KBM-7 (cell line): ENCODE data around the gene TMEM81.

Experiments used
- DNase-seq: peaks from one replicate; pipeline ENCODE4 v3.0.0-alpha.2; 2015
- in situ Hi-C: fragments of 300-500 bp; cut with MboI; formaldehyde crosslinking; loops from 2 replicates; pipeline ENCODE4 v1.14.3; 2020; ENCODE audit warnings: low sequenced_read_pairs, low pct_unique_long_range_greater_than_20kb, mixed read lengths

Gene TMEM81

GRCh38 chr1:205084360-205084759 lies at the start of gene TMEM81:
TMEM81 (minus strand) TSS chr1:205084460; CDS start chr1:205084320, 140 bp downstream.
- no peak for DNase-seq
- in situ Hi-C loops = no loop called here

DNA sequence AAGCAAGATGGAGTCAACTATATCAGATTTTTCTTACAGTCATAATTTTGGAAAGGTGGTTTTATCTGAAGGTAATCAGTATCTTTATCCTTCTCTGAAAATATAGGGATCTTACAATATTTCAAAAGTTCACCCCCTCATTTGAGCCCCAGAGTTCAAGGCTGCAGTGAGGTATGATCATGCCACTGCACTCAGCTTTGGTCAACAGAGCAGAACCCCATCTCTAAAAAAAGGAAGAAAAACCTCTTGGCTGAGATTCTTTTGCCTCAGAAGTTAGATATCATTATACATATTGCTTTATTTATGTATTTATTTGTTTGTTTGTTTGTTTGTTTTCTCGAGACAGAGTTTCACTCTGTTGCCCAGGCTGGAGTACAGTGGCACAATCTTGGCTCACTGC lies 49.0 kb upstream of the TMEM81 start:
- DNase-seq = no peak
- in situ Hi-C loops = no loop called here

- in situ Hi-C loops = loop anchor here (10.0 kb wide), 1 partner anchor 65 kb away; no protein-coding TSS in a partner anchor
- DNase-seq = no peak
These were observed 45.3 kb upstream of the TMEM81 start for GRCh38 chr1:205129447-205130029.

GRCh38 chr1:205128050-205128449 lies 43.8 kb upstream of the TMEM81 start:
- in situ Hi-C loops = loop anchor here (10.0 kb wide), 1 partner anchor 63 kb away; no protein-coding TSS in a partner anchor

GRCh38 chr1:205127646-205128045 lies 43.4 kb upstream of the TMEM81 start:
- in situ Hi-C loops = loop anchor here (10.0 kb wide), 1 partner anchor 63 kb away; no protein-coding TSS in a partner anchor
- DNase-seq = peak; percentile 29

More at GRCh38 chr1:205128050-205128449, 43.8 kb upstream of the TMEM81 start:
- DNase-seq = no peak

- DNase-seq = peak; percentile 42
- in situ Hi-C loops = loop anchor here (10.0 kb wide), 1 partner anchor 60 kb away; no protein-coding TSS in a partner anchor
These were observed 40.5 kb upstream of the TMEM81 start for GRCh38 chr1:205124726-205125125.

DNA sequence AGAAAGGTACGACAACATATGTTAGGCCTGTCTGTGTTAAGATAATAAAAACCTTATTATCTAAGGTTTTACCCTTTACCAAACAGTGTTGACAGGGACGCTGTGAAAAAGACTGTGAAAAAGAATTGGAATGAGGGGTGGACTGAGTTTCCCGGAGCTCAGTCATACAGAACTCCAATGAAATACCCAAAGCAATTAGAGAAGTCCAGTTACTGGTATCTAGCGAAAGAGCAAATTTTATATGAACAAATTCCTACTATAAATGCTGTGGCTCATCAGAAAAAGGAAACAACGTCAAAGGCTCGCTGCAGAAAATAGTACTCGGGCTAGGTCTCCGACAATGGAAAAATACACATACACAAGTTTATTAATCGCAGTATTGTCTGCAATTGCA lies 38.2 kb upstream of the TMEM81 start:
- no peak for DNase-seq
- in situ Hi-C loops = loop anchor here (10.0 kb wide), 1 partner anchor 58 kb away; no protein-coding TSS in a partner anchor

GRCh38 chr1:205121660-205122488 lies 37.6 kb upstream of the TMEM81 start, which contains the start of gene RBBP5:
RBBP5 (minus strand) TSS chr1:205121978; CDS start chr1:205121873, 105 bp downstream.
- in situ Hi-C loops = loop anchor here (10.0 kb wide), 1 partner anchor 57 kb away; no protein-coding TSS in a partner anchor
- DNase-seq = peak; percentile 97

DNA sequence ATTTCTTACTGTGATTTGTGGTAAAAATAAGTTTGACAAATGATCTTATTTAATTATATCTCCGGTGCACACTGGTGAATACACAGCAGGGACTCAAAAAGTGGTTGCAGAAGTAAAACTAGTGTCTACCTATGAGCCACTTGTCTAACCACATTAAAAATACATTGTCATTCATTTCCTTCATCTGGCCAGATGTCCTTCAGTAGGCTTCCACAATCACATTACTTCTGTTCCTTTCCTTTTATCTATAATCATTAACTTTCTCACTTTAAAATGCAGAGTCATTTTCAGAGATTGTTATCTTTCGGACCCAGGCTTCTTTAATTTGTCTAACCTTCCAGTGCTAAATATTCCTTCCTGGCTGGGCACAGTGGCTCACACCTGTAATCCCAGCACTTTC lies 34.5 kb upstream of the TMEM81 start:
- in situ Hi-C loops = no loop called here
- DNase-seq = no peak

- DNase-seq = no peak
- in situ Hi-C loops = no loop called here
These were observed 27.1 kb upstream of the TMEM81 start for GRCh38 chr1:205111354-205111753.

GRCh38 chr1:205109711-205110110 lies 25.5 kb upstream of the TMEM81 start:
- in situ Hi-C loops = no loop called here

GRCh38 chr1:205109269-205109668 lies 25.0 kb upstream of the TMEM81 start:
- no peak for DNase-seq
- in situ Hi-C loops = no loop called here

More at GRCh38 chr1:205109711-205110110, 25.5 kb upstream of the TMEM81 start:
- no peak for DNase-seq

- no peak for DNase-seq
- in situ Hi-C loops = no loop called here
These were observed 24.2 kb upstream of the TMEM81 start for GRCh38 chr1:205108464-205108863.

DNA sequence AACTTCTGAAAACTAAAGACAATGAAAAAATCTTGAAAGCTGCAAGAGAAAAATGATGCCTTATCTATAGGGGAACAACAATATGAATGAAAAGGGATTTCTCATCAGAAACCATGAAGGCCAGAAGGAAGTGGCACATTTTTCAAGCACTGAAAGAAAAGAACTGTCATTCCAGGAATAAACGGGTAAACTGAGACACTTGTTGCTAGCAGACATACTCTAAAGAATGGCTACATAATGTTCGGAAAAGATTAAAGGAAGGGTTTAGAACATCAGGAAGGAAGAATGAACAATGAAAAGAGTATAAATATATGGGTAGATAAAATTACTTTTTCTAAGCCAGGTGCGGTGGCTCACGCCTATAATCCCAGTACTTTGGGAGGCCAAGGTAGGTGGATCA lies 23.1 kb upstream of the TMEM81 start:
- in situ Hi-C loops = no loop called here
- DNase-seq = no peak

GRCh38 chr1:205102404-205102803 lies 18.1 kb upstream of the TMEM81 start:
- no peak for DNase-seq
- in situ Hi-C loops = no loop called here

- in situ Hi-C loops = no loop called here
- no peak for DNase-seq
These were observed 14.0 kb upstream of the TMEM81 start for GRCh38 chr1:205098242-205098641.

GRCh38 chr1:205095422-205095821 lies 11.2 kb upstream of the TMEM81 start:
- in situ Hi-C loops = no loop called here
- DNase-seq = no peak

- in situ Hi-C loops = no loop called here
- no peak for DNase-seq
These were observed 6.9 kb upstream of the TMEM81 start for GRCh38 chr1:205091043-205091740.

DNA sequence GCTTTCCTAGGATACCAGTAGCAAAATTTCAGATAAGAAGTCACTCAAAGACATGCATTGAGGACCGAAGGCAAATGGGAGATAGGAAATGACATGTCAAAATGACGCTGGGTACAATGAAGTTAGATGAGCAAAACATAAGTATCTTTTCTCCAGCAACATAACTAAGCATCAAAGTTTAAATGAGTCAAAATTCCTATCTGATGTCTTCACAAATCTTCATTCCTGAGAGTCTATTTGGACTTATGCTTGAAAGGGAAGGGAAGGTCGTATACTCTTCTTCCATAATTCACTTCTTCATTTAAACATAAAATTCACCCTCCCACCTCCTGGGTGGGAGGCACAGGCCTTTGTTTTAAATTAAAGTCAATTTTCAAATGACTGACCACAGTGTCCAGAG lies 4.1 kb upstream of the TMEM81 start:
- no peak for DNase-seq
- in situ Hi-C loops = no loop called here

DNA sequence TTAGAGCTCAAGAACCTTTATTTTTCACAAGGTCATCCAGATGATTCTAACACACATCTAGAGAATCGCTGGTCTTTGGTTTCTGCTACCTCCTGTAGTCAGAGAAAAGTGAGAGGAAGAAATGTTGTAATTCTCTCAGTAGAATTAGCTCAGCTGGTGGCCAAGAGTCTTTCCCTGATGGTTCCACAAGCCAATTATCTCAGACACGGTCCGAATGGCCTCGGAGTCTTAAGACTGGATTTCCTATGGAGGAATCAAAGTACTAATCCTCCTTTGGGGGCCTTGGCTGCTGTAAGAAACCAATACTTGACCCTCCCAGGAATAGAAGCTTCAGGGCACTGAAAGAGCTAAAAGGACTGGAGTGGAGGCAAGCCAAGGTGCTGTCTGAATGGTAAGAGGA lies 1.8 kb downstream of the TMEM81 start:
- in situ Hi-C loops = no loop called here
- no peak for DNase-seq
